KOPT-K1 (cell line): ENCODE results near the gene PRSS56.

ENCODE experiments used
- H3K27ac ChIP-seq: fragments of 200-600 bp; sonication (generic); 2 replicates; pipeline ENCODE4 v1.5.1; 2016; ENCODE audit warnings: antibody characterized with exemption, mild to moderate bottlenecking, low read depth, low read length; ENCODE audit not compliant: poor library complexity, severe bottlenecking
- H3K36me3 ChIP-seq: fragments of 200-600 bp; sonication (generic); 2 replicates; pipeline ENCODE4 v1.5.1; 2017; ENCODE audit warnings: antibody characterized with exemption, mild to moderate bottlenecking, low read length, moderate library complexity; ENCODE audit not compliant: insufficient read depth
- H3K9me3 ChIP-seq: fragments of 200-600 bp; sonication (generic); 2 replicates; pipeline ENCODE4 v1.5.1; 2017; ENCODE audit warnings: antibody characterized with exemption, low read length, mild to moderate bottlenecking; ENCODE audit not compliant: insufficient read depth, poor library complexity, severe bottlenecking

The PRSS56 gene

DNA sequence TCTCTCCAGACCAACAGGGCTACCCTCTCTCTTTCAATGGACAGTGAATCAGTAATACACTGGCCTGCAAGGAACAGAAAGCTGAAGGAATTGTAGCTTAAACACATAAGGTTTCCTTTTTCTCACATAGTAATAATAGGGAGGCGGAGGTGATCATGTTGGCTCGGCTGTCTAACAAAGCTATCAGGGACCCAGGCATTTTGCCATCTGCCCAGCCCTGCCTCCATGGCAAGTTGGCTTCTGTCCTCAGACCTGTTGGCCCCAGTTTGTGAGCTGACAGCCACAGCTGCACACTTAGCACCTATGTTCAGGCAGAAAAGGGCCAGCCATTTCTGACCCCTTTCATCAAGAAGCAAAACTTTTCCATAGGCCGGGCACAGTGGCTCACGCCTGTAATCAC, 17.3 kb downstream of the PRSS56 start:
- Histone ChIP-seq H3K27ac (no peak overlapping the region), H3K36me3 (no peaks in the 10 kb centered on the region), H3K9me3 (no peaks in the 10 kb centered on the region)

GRCh38 chr2:232538671-232539070, 18.5 kb downstream of the PRSS56 start:
- H3K9me3 ChIP-seq = no peaks in the 10 kb centered on the region
- peaks cover 10% of the 10 kb centered on the region for H3K36me3 ChIP-seq
- no peak overlapping the region for H3K27ac ChIP-seq

GRCh38 chr2:232539298-232540231, 19.4 kb downstream of the PRSS56 start, which contains the start of gene CHRNG:
Gene CHRNG (plus strand): TSS chr2:232539692. CDS start chr2:232539748, 56 bp downstream.
- H3K36me3 ChIP-seq = peaks cover 19% of the 10 kb centered on the region
- H3K27ac ChIP-seq = no peak within 1 kb of the TSS
- no peaks in the 10 kb centered on the region for H3K9me3 ChIP-seq

DNA sequence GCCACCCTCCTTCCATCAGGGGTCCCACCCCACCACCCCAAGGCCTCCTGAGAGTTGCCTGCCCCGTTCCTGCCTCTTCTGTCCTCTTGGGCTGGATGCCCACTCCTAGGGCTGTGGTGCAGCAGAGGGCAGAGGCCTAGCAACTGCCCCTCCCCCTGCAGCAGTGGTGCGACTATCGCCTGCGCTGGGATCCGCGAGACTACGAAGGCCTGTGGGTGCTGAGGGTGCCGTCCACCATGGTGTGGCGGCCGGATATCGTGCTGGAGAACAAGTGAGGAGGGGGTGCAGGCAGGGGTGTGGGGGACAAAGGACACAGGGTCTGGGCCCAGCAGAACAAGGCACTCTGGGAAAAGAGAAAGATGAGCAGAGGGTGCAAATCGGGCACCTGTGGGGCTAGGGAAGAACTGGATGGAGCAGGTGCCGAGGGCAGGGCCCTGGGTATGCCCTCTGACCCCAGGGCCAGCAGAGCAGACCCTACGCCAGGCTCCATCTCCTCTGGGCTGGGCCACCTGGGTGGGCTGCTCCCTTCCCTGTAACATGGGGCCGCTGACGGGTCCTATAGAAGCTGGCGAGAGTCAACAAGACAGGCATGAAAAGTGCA, 20.4 kb downstream of the PRSS56 start:
- H3K9me3 ChIP-seq = no peaks in the 10 kb centered on the region
- no peak overlapping the region for H3K27ac ChIP-seq
- peaks cover 25% of the 10 kb centered on the region for H3K36me3 ChIP-seq

- no peak overlapping the region for H3K27ac ChIP-seq
- H3K9me3 ChIP-seq = no peaks in the 10 kb centered on the region
- H3K36me3 ChIP-seq = peaks cover 34% of the 10 kb centered on the region
These were observed 21.2 kb downstream of the PRSS56 start for GRCh38 chr2:232541195-232541960.

GRCh38 chr2:232541961-232542714, 21.9 kb downstream of the PRSS56 start:
- Histone ChIP-seq H3K27ac (no peak overlapping the region), H3K36me3 (peaks cover 41% of the 10 kb centered on the region), H3K9me3 (no peaks in the 10 kb centered on the region)

GRCh38 chr2:232542715-232543467, 22.7 kb downstream of the PRSS56 start:
- H3K36me3 ChIP-seq = peaks cover 49% of the 10 kb centered on the region
- H3K27ac ChIP-seq = no peak overlapping the region
- no peaks in the 10 kb centered on the region for H3K9me3 ChIP-seq

- Histone ChIP-seq H3K9me3 (no peaks in the 10 kb centered on the region), H3K36me3 (peaks cover 53% of the 10 kb centered on the region), H3K27ac (no peak overlapping the region)
These were observed 23.3 kb downstream of the PRSS56 start for GRCh38 chr2:232543491-232543890.

DNA sequence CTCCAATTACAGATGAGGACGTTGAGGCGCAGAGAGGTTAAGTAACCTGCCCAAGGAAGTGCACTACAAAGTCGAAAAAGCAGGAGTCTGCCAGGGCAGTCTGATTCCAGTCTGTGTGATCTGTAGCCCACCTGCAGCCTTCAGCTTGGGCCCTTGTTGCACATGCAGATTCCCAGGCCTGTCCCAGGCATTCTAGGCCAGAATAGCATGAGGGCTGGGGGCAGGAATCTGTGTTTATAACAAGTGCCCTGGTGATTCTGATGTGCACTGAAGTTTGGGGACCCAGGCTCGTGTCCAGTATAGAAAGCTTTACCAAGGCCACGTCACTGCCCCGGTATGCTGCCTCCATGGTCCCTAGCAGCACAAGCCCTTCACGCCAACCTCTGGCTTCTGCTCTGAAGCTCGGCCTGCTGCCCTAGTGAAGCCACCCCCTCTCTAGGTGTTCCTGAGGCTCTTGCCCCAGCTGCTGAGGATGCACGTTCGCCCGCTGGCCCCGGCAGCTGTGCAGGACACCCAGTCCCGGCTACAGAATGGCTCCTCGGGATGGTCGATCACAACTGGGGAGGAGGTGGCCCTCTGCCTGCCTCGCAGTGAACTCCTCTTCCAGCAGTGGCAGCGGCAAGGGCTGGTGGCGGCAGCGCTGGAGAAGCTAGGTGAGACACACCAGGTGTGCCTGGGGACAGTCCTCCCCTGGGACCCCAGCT, 23.9 kb downstream of the PRSS56 start:
- no peak overlapping the region for H3K27ac ChIP-seq
- no peaks in the 10 kb centered on the region for H3K9me3 ChIP-seq
- peaks cover 56% of the 10 kb centered on the region for H3K36me3 ChIP-seq

- no peaks in the 10 kb centered on the region for H3K9me3 ChIP-seq
- H3K27ac ChIP-seq = no peak overlapping the region
- H3K36me3 ChIP-seq = peaks cover 56% of the 10 kb centered on the region
These were observed 24.5 kb downstream of the PRSS56 start for GRCh38 chr2:232544674-232545073.

DNA sequence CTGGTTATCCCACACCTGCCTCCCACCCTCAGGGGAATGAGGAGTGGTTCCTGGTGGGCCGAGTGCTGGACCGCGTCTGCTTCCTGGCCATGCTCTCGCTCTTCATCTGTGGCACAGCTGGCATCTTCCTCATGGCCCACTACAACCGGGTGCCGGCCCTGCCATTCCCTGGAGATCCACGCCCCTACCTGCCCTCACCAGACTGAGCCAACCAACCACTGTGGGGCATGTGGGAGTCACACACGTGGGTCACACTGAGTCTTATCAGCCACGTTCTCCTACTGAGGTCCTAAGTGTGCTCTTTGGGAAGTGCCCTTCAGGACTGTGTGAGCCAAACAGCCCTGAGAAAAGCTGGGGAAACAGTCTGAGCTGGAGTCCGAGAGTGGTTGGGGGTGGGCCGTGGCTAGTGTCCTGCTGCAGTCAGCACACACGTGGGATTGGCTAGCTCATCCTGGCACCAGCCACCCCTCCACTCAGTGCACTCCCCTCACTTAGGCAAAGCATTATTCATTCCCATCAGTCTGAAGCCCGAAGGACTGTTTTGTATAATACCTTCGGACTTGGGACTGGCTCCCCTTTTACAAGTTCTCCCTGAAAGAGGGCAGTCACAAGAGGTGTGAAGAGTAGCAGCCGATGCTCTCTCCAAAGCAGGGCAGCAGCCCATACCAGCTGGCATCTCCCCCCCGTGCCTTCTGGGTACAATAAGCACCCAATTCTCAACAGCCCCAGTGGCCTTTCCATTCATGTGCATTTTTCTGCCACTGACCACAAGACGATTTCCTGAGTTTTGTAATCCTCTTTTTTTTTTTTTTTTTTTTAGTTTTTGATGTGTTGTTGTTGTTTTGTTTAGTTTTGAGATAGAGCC, 25.6 kb downstream of the PRSS56 start:
- Histone ChIP-seq H3K9me3 (no peaks in the 10 kb centered on the region), H3K36me3 (peaks cover 56% of the 10 kb centered on the region), H3K27ac (no peak overlapping the region)

- peaks cover 56% of the 10 kb centered on the region for H3K36me3 ChIP-seq
- no peak overlapping the region for H3K27ac ChIP-seq
- H3K9me3 ChIP-seq = no peaks in the 10 kb centered on the region
These were observed 27.8 kb downstream of the PRSS56 start for GRCh38 chr2:232547991-232548390.
